RWPE2 (cell line): ENCODE measurements around the gene P2RX2.
A peak's percentile ranks its signal among the peaks of the same experiment; 100 is the strongest.

Source experiments
- ATAC-seq: fragments of 200-7000 bp; cut with Tn5 transposase; 3 replicates; pipeline ENCODE4 v1.9.1; 2021; ENCODE audit warnings: low read depth
- DNase-seq: peaks from one replicate; pipeline ENCODE4 v3.0.0-alpha.2; 2020; ENCODE audit warnings: low spot score
- H3K27ac ChIP-seq: fragments of 450-650 bp; 2 replicates; pipeline ENCODE4 v1.5.1; 2017; ENCODE audit warnings: mild to moderate bottlenecking; ENCODE audit not compliant: poor library complexity, severe bottlenecking
- H3K27me3 ChIP-seq: fragments of 250-450 bp; sonication (Bioruptor Pico); 2 replicates; pipeline ENCODE4 v1.5.1; 2021; ENCODE audit warnings: mild to moderate bottlenecking, moderate library complexity; ENCODE audit not compliant: insufficient read depth, poor library complexity, severe bottlenecking
- H3K36me3 ChIP-seq: fragments of 250-450 bp; sonication (Bioruptor Pico); 2 replicates; pipeline ENCODE4 v1.5.1; 2020; ENCODE audit warnings: low read depth, mild to moderate bottlenecking, moderate library complexity
- H3K4me1 ChIP-seq: fragments of 250-450 bp; sonication (Bioruptor Pico); 2 replicates; pipeline ENCODE4 v1.5.1; 2021; ENCODE audit warnings: mild to moderate bottlenecking, moderate library complexity; ENCODE audit not compliant: insufficient read depth, poor library complexity, severe bottlenecking
- H3K4me3 ChIP-seq: fragments of 250-450 bp; sonication (Bioruptor Pico); 2 replicates; pipeline ENCODE4 v1.5.1; 2021; ENCODE audit warnings: mild to moderate bottlenecking, moderate library complexity; ENCODE audit not compliant: severe bottlenecking
- H3K9me3 ChIP-seq: fragments of 250-450 bp; sonication (Bioruptor Pico); 2 replicates; pipeline ENCODE4 v1.5.1; 2021; ENCODE audit warnings: mild to moderate bottlenecking, moderate library complexity; ENCODE audit not compliant: severe bottlenecking
- TF ChIP-seq, protein P1 (sequence below): fragments of 450-650 bp; IDR thresholded peaks from one replicate; pipeline ENCODE4 v1.5.1; 2017; ENCODE audit warnings: mild to moderate bottlenecking, moderate library complexity; ENCODE audit not compliant: poor library complexity, severe bottlenecking

Gene P2RX2

DNA sequence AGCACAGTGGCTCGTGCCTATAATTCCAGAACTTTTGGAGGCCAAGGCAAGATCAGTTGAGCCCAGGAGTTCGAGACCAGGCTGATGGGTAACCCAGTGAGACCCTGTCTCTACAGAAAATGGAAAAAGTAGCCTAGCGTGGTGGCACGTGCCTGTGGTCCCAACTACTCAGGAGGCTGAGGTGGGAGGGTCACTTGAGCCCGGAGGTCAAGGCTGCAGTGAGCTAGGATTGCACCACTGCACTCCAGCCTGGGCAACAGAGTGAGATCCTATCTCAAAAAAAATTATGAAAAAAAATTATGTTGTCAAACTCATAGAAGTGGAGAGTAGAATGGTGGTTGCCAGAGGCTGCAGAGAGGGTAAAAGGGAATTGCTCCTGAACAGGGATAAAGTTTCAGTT is 4.5 kb upstream of the P2RX2 start:
- no peak overlapping the region for H3K4me3 ChIP-seq
- no peak overlapping the region for H3K27ac ChIP-seq
- H3K36me3 ChIP-seq = no peaks in the 10 kb centered on the region
- H3K27me3 ChIP-seq = peaks cover 43% of the 10 kb centered on the region
- H3K9me3 ChIP-seq = peaks cover 12% of the 10 kb centered on the region
- DNase-seq = no peak
- TF ChIP-seq, protein P1, sequence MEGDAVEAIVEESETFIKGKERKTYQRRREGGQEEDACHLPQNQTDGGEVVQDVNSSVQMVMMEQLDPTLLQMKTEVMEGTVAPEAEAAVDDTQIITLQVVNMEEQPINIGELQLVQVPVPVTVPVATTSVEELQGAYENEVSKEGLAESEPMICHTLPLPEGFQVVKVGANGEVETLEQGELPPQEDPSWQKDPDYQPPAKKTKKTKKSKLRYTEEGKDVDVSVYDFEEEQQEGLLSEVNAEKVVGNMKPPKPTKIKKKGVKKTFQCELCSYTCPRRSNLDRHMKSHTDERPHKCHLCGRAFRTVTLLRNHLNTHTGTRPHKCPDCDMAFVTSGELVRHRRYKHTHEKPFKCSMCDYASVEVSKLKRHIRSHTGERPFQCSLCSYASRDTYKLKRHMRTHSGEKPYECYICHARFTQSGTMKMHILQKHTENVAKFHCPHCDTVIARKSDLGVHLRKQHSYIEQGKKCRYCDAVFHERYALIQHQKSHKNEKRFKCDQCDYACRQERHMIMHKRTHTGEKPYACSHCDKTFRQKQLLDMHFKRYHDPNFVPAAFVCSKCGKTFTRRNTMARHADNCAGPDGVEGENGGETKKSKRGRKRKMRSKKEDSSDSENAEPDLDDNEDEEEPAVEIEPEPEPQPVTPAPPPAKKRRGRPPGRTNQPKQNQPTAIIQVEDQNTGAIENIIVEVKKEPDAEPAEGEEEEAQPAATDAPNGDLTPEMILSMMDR = no peak
- no peaks in the 10 kb centered on the region for H3K4me1 ChIP-seq
- no peak for ATAC-seq

DNA sequence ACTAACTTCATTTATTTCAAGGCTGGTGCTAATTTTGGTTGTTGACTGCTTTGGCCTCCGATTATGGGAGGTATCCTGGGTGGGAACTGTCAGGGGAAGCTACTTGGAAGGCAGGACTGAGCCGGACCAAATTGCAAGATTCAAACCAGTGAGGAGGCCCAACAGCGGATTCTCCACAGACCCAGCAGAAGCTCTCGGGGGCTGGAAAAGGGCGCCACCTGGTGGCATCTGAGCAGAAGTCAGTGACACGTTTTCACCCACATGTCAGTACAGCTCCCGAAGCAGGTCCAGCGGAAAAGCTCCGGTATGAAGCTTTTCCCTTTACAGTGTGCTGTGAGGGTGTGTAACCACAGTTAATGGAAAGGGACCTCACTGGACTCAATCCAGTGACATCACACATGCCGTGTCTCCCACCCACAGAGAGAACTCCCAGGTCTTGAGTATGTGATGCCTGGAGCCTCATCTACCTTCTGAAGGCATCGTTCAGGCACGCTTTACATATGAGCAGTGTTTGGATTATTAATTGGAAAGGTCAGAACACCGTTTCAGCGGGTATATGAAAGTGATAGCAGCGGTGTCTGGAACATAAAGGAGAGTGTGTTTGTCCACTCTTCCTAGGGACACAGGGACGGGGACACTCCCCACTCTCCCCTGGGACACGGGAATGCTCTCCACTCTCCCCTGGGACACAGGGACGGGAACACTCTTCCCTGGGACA is 3.6 kb upstream of the P2RX2 start:
- H3K27ac ChIP-seq = no peak overlapping the region
- no peaks in the 10 kb centered on the region for H3K4me1 ChIP-seq
- DNase-seq = peak; percentile 75
- H3K9me3 ChIP-seq = peaks cover 12% of the 10 kb centered on the region
- peak; percentile 75 for ATAC-seq
- H3K4me3 ChIP-seq = no peak overlapping the region
- no peaks in the 10 kb centered on the region for H3K36me3 ChIP-seq
- peaks cover 44% of the 10 kb centered on the region for H3K27me3 ChIP-seq
- TF ChIP-seq, protein P1 = peak; percentile 93

DNA sequence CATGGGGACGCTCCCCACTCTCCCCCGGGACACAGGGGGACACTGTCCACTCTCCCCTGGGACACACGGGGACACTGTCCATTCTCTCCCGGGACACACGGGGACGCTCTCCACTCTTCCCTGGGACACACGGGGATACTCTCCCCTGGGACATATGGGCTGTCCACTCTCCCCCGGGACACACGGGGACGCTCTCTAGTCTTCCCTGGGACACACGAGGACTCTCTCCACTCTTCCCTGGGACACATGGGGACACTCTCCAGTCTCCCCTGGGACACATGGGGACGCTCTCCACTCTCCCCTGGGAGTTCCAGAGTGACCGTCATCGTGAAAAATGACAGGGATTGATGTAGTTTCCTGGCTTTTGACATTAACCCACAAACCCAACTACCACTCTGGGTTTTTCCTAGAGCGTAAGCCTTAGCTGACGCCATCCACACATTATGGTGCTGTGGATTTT is 3.0 kb upstream of the P2RX2 start:
- TF ChIP-seq, protein P1 = no peak
- no peaks in the 10 kb centered on the region for H3K36me3 ChIP-seq
- no peak overlapping the region for H3K4me3 ChIP-seq
- H3K27ac ChIP-seq = no peak overlapping the region
- DNase-seq = no peak
- peaks cover 12% of the 10 kb centered on the region for H3K9me3 ChIP-seq
- no peaks in the 10 kb centered on the region for H3K4me1 ChIP-seq
- H3K27me3 ChIP-seq = peaks cover 43% of the 10 kb centered on the region
- ATAC-seq = no peak

DNA sequence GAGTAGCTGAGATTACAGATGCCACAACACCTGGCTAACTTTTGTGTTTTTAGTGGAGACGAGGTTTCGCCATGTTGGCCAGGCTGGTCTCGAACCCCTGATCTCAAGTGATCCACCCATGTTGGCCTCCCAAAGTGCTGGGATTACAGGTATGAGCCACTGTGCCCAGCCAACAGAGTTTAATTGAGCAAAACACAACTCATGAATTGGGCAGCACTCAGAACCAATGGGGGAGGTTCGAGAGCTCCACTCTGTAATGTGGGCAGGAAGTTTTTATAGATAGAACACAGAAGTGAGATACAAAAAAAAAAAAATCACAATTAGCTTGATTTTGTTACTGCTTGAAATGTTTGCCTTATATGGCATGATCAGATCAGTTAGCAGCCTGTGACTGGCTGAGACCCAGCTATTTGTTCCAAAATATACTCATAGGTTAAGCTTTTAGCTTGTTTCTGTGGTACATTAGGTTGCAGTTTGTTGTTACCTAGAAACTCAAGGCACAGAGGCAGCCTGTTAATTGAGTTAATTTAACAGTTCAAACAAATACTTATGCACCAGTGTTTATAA is 1.4 kb upstream of the P2RX2 start:
- ATAC-seq = no peak
- DNase-seq = no peak
- H3K4me1 ChIP-seq = no peaks in the 10 kb centered on the region
- TF ChIP-seq, protein P1 = no peak
- peaks cover 41% of the 10 kb centered on the region for H3K27me3 ChIP-seq
- no peak overlapping the region for H3K27ac ChIP-seq
- H3K36me3 ChIP-seq = no peaks in the 10 kb centered on the region
- H3K4me3 ChIP-seq = no peak overlapping the region
- peaks cover 7% of the 10 kb centered on the region for H3K9me3 ChIP-seq
